HCT116 (cell line): ENCODE measurements around the gene WNT3A. TPM values are rescaled to one million over a fixed set of nuclear protein-coding genes. Genes with fewer than 3 reads are reported as not detected.

ENCODE experiments used
- ATAC-seq: fragments of 200-7000 bp; cut with Tn5 transposase; 2 replicates; pipeline ENCODE4 v1.9.1; 2020; ENCODE audit warnings: mild to moderate bottlenecking, moderate library complexity
- BruUV-seq: library from RNA; stranded (reverse); fragments of 400-500 nt; replicated peaks from 2 replicates; lab custom pipeline; 2021; lab: Mats Ljungman, UMichigan
- CTCF ChIA-PET: fragments of 300-600 bp; sonication (Branson Sonifier 250); formaldehyde crosslinking; loops from one replicate; lab custom pipeline; 2021; ENCODE audit warnings: antibody characterized with exemption; lab: Charles Lee
- POLR2A ChIA-PET: fragments of 300-600, 350-600 bp; sonication (Branson Sonifier 250); formaldehyde crosslinking; loops from one replicate; lab custom pipeline; 2021; ENCODE audit warnings: antibody characterized with exemption; lab: Charles Lee
- RAD21 ChIA-PET, 2 experiments: fragments of 300-600 bp; sonication (Branson Sonifier 250); formaldehyde crosslinking; loops; one replicate each; lab custom pipeline; 2023; ENCODE audit warnings: low total read pairs in 2 of 2; ENCODE audit not compliant: uncharacterized antibody in 2 of 2, unreplicated experiment in 2 of 2, low non-redundant PET in 1 of 2; lab: Charles Lee
- DNase-seq: peaks from one replicate; pipeline ENCODE4 v3.0.0-alpha.2; 2010; ENCODE audit warnings: low read depth, low spot score
- H2AFZ ChIP-seq: fragments of 200-600 bp; shearing (Covaris generic), sonication (generic); 2 replicates; pipeline ENCODE4 v1.6.1; 2017; ENCODE audit warnings: low read depth, mixed run types, mixed read lengths, antibody characterized with exemption, low read length; ENCODE audit not compliant: poor library complexity, severe bottlenecking
- H3K27ac ChIP-seq: 2 replicates; pipeline ENCODE4 v1.5.1; 2012; ENCODE audit warnings: low read depth, low read length
- H3K27me3 ChIP-seq: fragments of 200-600 bp; sonication (generic); 2 replicates; pipeline ENCODE4 v1.6.1; 2016; ENCODE audit warnings: mixed run types, low read length, mixed read lengths; ENCODE audit not compliant: insufficient read depth
- H3K36me3 ChIP-seq, 2 experiments: fragments of 200-500 bp in 1 of 2; fragments of 200-600 bp in 1 of 2; sonication (Bioruptor generic) in 1 of 2; sonication (generic) in 1 of 2; 2 replicates each; pipeline versions ENCODE4 v1.5.1 to v1.6.1; 2014 to 2016; ENCODE audit warnings: low read length in 2 of 2, inconsistent platforms in 1 of 2, mixed read lengths in 1 of 2, mixed run types in 1 of 2; ENCODE audit not compliant: insufficient read depth in 2 of 2, control insufficient read depth in 1 of 2
- H3K4me1 ChIP-seq, 2 experiments: fragments of 200-600 bp in 1 of 2; sonication (generic) in 1 of 2; 2 replicates each; pipeline versions ENCODE4 v1.5.1 to v1.6.1; 2012 to 2017; ENCODE audit warnings: low read length in 2 of 2, inconsistent platforms in 1 of 2, mild to moderate bottlenecking in 1 of 2, mixed read lengths in 1 of 2, mixed run types in 1 of 2, moderate library complexity in 1 of 2; ENCODE audit not compliant: insufficient read depth in 2 of 2, control insufficient read depth in 1 of 2
- H3K4me2 ChIP-seq: fragments of 200-600 bp; sonication (generic); 2 replicates; pipeline ENCODE4 v1.6.1; 2017; ENCODE audit warnings: mixed run types, low read length, mixed read lengths
- H3K4me3 ChIP-seq, 2 experiments: fragments of 200-600 bp in 1 of 2; sonication (generic) in 1 of 2; replicated peaks in 1 of 2; 2 replicates each; pipeline ENCODE4 v1.5.1; 2011 to 2016; ENCODE audit warnings: low read length in 2 of 2, control low read depth in 1 of 2, low read depth in 1 of 2, mild to moderate bottlenecking in 1 of 2, mixed read lengths in 1 of 2, mixed run types in 1 of 2
- H3K79me2 ChIP-seq: fragments of 200-600 bp; sonication (generic); 2 replicates; pipeline ENCODE4 v1.6.1; 2017; ENCODE audit warnings: mild to moderate bottlenecking, mixed run types, low read length, moderate library complexity, mixed read lengths; ENCODE audit not compliant: insufficient read depth
- H3K9ac ChIP-seq: fragments of 200-600 bp; sonication (generic); 2 replicates; pipeline ENCODE4 v1.6.1; 2016; ENCODE audit warnings: low read length, mixed read lengths
- H3K9me2 ChIP-seq: fragments of 200-600 bp; sonication (generic), shearing (Covaris generic); 2 replicates; pipeline ENCODE4 v1.6.1; 2017; ENCODE audit warnings: mixed run types, mild to moderate bottlenecking, moderate library complexity; ENCODE audit not compliant: insufficient read depth
- H3K9me3 ChIP-seq, 2 experiments: fragments of 200-500 bp in 1 of 2; fragments of 200-600 bp in 1 of 2; sonication (Bioruptor generic) in 1 of 2; sonication (generic) in 1 of 2; 2 replicates each; pipeline ENCODE4 v1.6.1; 2014 to 2017; ENCODE audit warnings: low read length in 2 of 2, mixed read lengths in 2 of 2, inconsistent platforms in 1 of 2, low read depth in 1 of 2, mild to moderate bottlenecking in 1 of 2, mixed run types in 1 of 2, moderate library complexity in 1 of 2; ENCODE audit not compliant: control insufficient read depth in 1 of 2, insufficient read depth in 1 of 2
- H4K20me1 ChIP-seq: fragments of 200-600 bp; sonication (generic), shearing (Covaris generic); 2 replicates; pipeline ENCODE4 v1.6.1; 2017; ENCODE audit warnings: mixed run types, mild to moderate bottlenecking, moderate library complexity; ENCODE audit not compliant: insufficient read depth
- CEBPB ChIP-seq: IDR thresholded peaks from 2 replicates; pipeline ENCODE4 v1.6.1; 2012; ENCODE audit warnings: low read depth
- EGR1 ChIP-seq: IDR thresholded peaks from 2 replicates; pipeline ENCODE4 v1.6.1; 2012; ENCODE audit warnings: low read depth
- ELF1 ChIP-seq: IDR thresholded peaks from 2 replicates; pipeline ENCODE4 v1.6.1; 2012; ENCODE audit warnings: low read depth, borderline replicate concordance
- POLR2A ChIP-seq: IDR thresholded peaks from 2 replicates; pipeline ENCODE4 v1.7.0; 2011; ENCODE audit warnings: borderline replicate concordance; ENCODE audit not compliant: insufficient read depth, insufficient read length; ENCODE audit errors: extremely low read depth
- RAD21 ChIP-seq: IDR thresholded peaks from 2 replicates; pipeline ENCODE4 v1.6.1; 2012; ENCODE audit warnings: low read depth, mild to moderate bottlenecking
- SIN3A ChIP-seq: IDR thresholded peaks from 2 replicates; pipeline ENCODE4 v1.6.1; 2012; ENCODE audit warnings: low read depth
- SP1 ChIP-seq: IDR thresholded peaks from 2 replicates; pipeline ENCODE4 v1.6.1; 2012; ENCODE audit warnings: low read depth
- SRF ChIP-seq: IDR thresholded peaks from 2 replicates; pipeline ENCODE4 v1.6.1; 2012; ENCODE audit warnings: low read depth
- TCF7L2 ChIP-seq: IDR thresholded peaks from 2 replicates; pipeline ENCODE4 v1.7.0; 2011; ENCODE audit warnings: borderline replicate concordance, inconsistent platforms; ENCODE audit not compliant: insufficient read depth, insufficient read length; ENCODE audit errors: extremely low read depth
- YY1 ChIP-seq: IDR thresholded peaks from 2 replicates; pipeline ENCODE4 v1.6.1; 2011; ENCODE audit warnings: low read length, low read depth, moderate library complexity, mild to moderate bottlenecking; ENCODE audit not compliant: insufficient replicate concordance; ENCODE audit errors: extremely low read depth
- intact Hi-C: fragments of 100-400 bp; cut with micrococcal nuclease; formaldehyde crosslinking; loops from 2 replicates; pipeline ENCODE4 v1.10.0; 2022
- total RNA-seq: library from RNA; stranded (reverse); gene quantifications from one replicate; pipeline ENCODE4 v1.2.1, GENCODE V29; 2021; ENCODE audit not compliant: unreplicated experiment
- TF ChIP-seq, protein P1 (sequence below): IDR thresholded peaks from 2 replicates; pipeline ENCODE4 v1.6.1; 2012
- TF ChIP-seq, protein P2 (sequence below): IDR thresholded peaks from 2 replicates; pipeline ENCODE4 v1.6.1; 2011; ENCODE audit warnings: mild to moderate bottlenecking, low read length, moderate library complexity; ENCODE audit not compliant: insufficient replicate concordance; ENCODE audit errors: extremely low read depth
- TF ChIP-seq, protein P3 (sequence below), 3 experiments: fragments of 200-600 bp in 1 of 3; sonication (generic) in 1 of 3; IDR thresholded peaks in 2 of 3; conservative IDR thresholded peaks in 1 of 3; 2 replicates each; pipeline ENCODE4 v1.5.1; 2012 to 2017; ENCODE audit warnings: low read depth in 2 of 3, low read length in 2 of 3, antibody characterized with exemption in 1 of 3, borderline replicate concordance in 1 of 3, control low read depth in 1 of 3, mild to moderate bottlenecking in 1 of 3, mixed read lengths in 1 of 3, mixed run types in 1 of 3, moderate library complexity in 1 of 3; ENCODE audit not compliant: insufficient read depth in 1 of 3
- TF ChIP-seq, protein P4 (sequence below): IDR thresholded peaks from 2 replicates; pipeline ENCODE4 v1.6.1; 2012

WNT3A gene
- total RNA-seq, 1 experiment from 2014 or later = 3.7 TPM

DNA sequence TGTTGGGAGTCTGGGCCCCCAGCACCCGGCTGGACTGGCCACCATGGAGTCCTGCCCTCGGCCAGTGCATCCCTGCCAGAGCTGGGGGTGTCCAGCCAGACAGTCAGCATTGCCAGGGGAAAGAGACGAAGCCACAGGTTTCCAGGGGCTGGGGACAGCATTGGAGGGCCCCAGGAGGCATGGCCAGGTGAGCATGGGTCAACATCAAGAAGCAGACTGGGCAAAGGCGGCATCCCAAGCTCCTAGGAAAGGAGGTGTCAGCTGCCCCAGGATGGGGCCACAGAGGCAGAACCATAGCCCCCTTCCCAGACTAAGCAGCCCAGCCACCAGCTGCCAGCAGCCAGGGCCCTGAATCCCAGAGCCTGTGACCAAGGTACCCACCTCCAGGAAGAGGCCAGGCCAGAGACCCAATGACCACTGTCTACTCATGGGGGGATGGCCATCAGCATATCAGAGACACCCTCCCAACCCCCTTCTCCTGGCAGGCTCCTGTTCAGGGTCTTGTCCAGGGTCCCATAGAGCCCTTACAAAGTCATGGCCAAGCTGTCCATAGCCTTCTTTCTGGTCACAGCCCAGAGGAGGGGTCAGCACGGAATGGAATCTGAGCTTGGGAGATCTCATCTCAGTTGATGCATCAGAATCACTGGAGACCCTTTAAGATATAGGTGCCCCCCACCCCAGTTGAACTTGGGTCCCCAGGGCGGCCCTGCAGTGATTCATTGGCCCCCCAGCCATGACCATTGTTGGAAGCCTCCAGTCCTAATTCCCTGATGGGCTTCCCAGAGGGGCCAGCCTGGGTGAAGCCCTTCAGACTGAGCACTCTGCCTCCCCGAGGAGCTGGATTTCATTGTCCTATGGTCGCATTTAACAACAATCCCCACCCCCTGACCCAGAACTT is 32.5 kb downstream of the WNT3A start:
- H3K27me3 ChIP-seq = 0 out of 2 replicates have a peak, but pooled peaks cover 1% of the 10 kb centered on the region
- H3K79me2 ChIP-seq = no peaks in the 10 kb centered on the region
- H3K9me3 ChIP-seq = no peaks in the 10 kb centered on the region
- no peaks in the 10 kb centered on the region for H3K9me2 ChIP-seq
- H3K4me2 ChIP-seq = no peak overlapping the region
- no peaks in the 10 kb centered on the region for H3K4me1 ChIP-seq
- DNase-seq (no peak), ATAC-seq (no peak)
- H3K4me3 ChIP-seq = no peak overlapping the region
- H4K20me1 ChIP-seq = no peaks in the 10 kb centered on the region
- H2AFZ ChIP-seq = no peak overlapping the region
- no peak overlapping the region for H3K27ac ChIP-seq
- CTCF ChIA-PET = no interaction called here
- TF ChIP-seq, protein P1, sequence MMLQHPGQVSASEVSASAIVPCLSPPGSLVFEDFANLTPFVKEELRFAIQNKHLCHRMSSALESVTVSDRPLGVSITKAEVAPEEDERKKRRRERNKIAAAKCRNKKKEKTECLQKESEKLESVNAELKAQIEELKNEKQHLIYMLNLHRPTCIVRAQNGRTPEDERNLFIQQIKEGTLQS = no peak
- RAD21 ChIA-PET = no interaction called here
- POLR2A ChIA-PET = no interaction called here
- H3K36me3 ChIP-seq = no peaks in the 10 kb centered on the region
- H3K9ac ChIP-seq = no peak overlapping the region
- intact Hi-C loops = no loop called here
- BruUV-seq = no TSS peak

DNA sequence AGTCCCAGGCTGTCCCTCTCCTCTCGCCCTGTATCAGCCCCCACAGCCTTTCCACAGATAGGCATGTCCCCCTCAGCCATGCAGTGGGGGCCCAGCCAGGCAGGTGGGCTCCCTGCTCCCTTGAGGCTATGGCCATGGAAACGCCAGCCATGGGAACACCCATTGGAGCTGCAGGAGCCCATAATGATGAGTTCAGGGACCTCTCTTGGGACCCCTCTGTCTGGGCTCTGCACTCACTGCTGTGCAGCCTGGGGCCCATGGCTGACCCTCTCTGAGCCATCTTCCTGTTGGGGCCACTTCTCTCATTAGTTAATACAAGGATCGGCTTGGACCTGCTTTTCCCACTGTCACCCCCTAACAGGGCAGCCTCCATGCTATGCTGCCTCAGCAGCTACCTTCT is 33.2 kb downstream of the WNT3A start:
- no peaks in the 10 kb centered on the region for H4K20me1 ChIP-seq
- no peak for ATAC-seq
- H3K4me2 ChIP-seq = no peak overlapping the region
- CTCF ChIA-PET = no interaction called here
- no peak overlapping the region for H3K9ac ChIP-seq
- H3K4me3 ChIP-seq = no peak overlapping the region
- POLR2A ChIA-PET = no interaction called here
- no TSS peak for BruUV-seq
- no peak for DNase-seq
- H3K79me2 ChIP-seq = no peaks in the 10 kb centered on the region
- intact Hi-C loops = no loop called here
- no peak overlapping the region for H3K27ac ChIP-seq
- no peaks in the 10 kb centered on the region for H3K9me2 ChIP-seq
- H3K9me3 ChIP-seq = no peaks in the 10 kb centered on the region
- H3K4me1 ChIP-seq = no peaks in the 10 kb centered on the region
- H2AFZ ChIP-seq = no peak overlapping the region
- RAD21 ChIA-PET = no interaction called here
- no peaks in the 10 kb centered on the region for H3K36me3 ChIP-seq
- 0 out of 2 replicates have a peak, but pooled peaks cover 5% of the 10 kb centered on the region for H3K27me3 ChIP-seq
- TF ChIP-seq YY1 (no peak), SIN3A (no peak), ELF1 (no peak), SRF (no peak), TCF7L2 (no peak), SP1 (no peak), CEBPB (no peak), EGR1 (no peak), POLR2A (no peak), RAD21 (no peak)
- TF ChIP-seq, protein P2, sequence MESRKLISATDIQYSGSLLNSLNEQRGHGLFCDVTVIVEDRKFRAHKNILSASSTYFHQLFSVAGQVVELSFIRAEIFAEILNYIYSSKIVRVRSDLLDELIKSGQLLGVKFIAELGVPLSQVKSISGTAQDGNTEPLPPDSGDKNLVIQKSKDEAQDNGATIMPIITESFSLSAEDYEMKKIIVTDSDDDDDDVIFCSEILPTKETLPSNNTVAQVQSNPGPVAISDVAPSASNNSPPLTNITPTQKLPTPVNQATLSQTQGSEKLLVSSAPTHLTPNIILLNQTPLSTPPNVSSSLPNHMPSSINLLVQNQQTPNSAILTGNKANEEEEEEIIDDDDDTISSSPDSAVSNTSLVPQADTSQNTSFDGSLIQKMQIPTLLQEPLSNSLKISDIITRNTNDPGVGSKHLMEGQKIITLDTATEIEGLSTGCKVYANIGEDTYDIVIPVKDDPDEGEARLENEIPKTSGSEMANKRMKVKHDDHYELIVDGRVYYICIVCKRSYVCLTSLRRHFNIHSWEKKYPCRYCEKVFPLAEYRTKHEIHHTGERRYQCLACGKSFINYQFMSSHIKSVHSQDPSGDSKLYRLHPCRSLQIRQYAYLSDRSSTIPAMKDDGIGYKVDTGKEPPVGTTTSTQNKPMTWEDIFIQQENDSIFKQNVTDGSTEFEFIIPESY = no peak
- TF ChIP-seq, protein P3, sequence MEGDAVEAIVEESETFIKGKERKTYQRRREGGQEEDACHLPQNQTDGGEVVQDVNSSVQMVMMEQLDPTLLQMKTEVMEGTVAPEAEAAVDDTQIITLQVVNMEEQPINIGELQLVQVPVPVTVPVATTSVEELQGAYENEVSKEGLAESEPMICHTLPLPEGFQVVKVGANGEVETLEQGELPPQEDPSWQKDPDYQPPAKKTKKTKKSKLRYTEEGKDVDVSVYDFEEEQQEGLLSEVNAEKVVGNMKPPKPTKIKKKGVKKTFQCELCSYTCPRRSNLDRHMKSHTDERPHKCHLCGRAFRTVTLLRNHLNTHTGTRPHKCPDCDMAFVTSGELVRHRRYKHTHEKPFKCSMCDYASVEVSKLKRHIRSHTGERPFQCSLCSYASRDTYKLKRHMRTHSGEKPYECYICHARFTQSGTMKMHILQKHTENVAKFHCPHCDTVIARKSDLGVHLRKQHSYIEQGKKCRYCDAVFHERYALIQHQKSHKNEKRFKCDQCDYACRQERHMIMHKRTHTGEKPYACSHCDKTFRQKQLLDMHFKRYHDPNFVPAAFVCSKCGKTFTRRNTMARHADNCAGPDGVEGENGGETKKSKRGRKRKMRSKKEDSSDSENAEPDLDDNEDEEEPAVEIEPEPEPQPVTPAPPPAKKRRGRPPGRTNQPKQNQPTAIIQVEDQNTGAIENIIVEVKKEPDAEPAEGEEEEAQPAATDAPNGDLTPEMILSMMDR (IDR thresholded peaks at IDR 0.05 in 2 of 3, conservative IDR thresholded peaks at IDR 0.05 in 1 of 3; ENCODE audit: borderline replicate concordance in 1 of 3, insufficient read depth in 1 of 3, low read depth in 2 of 3, low read length in 2 of 3) = no peak
- TF ChIP-seq, protein P4, sequence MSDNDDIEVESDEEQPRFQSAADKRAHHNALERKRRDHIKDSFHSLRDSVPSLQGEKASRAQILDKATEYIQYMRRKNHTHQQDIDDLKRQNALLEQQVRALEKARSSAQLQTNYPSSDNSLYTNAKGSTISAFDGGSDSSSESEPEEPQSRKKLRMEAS = no peak
